CD14-positive monocyte (primary cell): ENCODE measurements around the gene ARMC5. TPM values are rescaled to one million over a fixed set of nuclear protein-coding genes. Genes with fewer than 3 reads are reported as not detected.

Experiments
- DNase-seq, 3 donors: peaks; one replicate each; pipeline ENCODE4 v3.0.0-alpha.2; 2011 to 2022
- H2AFZ ChIP-seq: 2 replicates; pipeline ENCODE4 v1.6.0; 2012; ENCODE audit warnings: mild to moderate bottlenecking, low read depth, low read length, inconsistent platforms; ENCODE audit not compliant: insufficient read depth, poor library complexity, severe bottlenecking
- H3K27ac ChIP-seq, 2 donors: 1 replicate in 1 of 2; 2 replicates in 1 of 2; pipeline ENCODE4 v1.5.1; 2012 to 2013; ENCODE audit warnings: low read length in 2 of 2, control low read depth in 1 of 2, inconsistent platforms in 1 of 2, low read depth in 1 of 2, mild to moderate bottlenecking in 1 of 2
- H3K27me3 ChIP-seq, 2 donors: one replicate each; pipeline versions ENCODE4 v1.6.0 to v1.6.1; 2011 to 2013; ENCODE audit warnings: low read length in 2 of 2; ENCODE audit not compliant: control insufficient read depth in 2 of 2, insufficient read depth in 2 of 2
- H3K36me3 ChIP-seq, 2 donors: replicated peaks in 1 of 2; 1 replicate in 1 of 2; 2 replicates in 1 of 2; pipeline versions ENCODE4 v1.5.1 to v1.6.1; 2012 to 2013; ENCODE audit warnings: low read length in 2 of 2, control low read depth in 1 of 2, inconsistent platforms in 1 of 2, mild to moderate bottlenecking in 1 of 2; ENCODE audit not compliant: insufficient read depth in 2 of 2, control insufficient read depth in 1 of 2
- H3K4me1 ChIP-seq, 2 donors: 1 replicate in 1 of 2; 2 replicates in 1 of 2; pipeline versions ENCODE4 v1.5.1 to v1.6.1; 2012 to 2013; ENCODE audit warnings: low read length in 2 of 2, control low read depth in 1 of 2, inconsistent platforms in 1 of 2, mild to moderate bottlenecking in 1 of 2, moderate library complexity in 1 of 2; ENCODE audit not compliant: insufficient read depth in 2 of 2, control insufficient read depth in 1 of 2
- H3K4me2 ChIP-seq: replicated peaks from 2 replicates; pipeline ENCODE3; 2012; ENCODE audit warnings: low read length, moderate library complexity, mild to moderate bottlenecking; ENCODE audit not compliant: poor library complexity, severe bottlenecking; ENCODE audit errors: extremely low read depth
- H3K4me3 ChIP-seq, 3 experiments: fragments of 200-600 bp in 1 of 3; sonication (generic) in 1 of 3; replicated peaks in 1 of 3; 1 replicate in 2 of 3; 2 replicates in 1 of 3; pipeline ENCODE4 v1.5.1; 2011 to 2013; ENCODE audit warnings: low read length in 3 of 3, mild to moderate bottlenecking in 3 of 3, control low read depth in 2 of 3, low read depth in 2 of 3, inconsistent platforms in 1 of 3, moderate library complexity in 1 of 3
- H3K79me2 ChIP-seq: 2 replicates; pipeline ENCODE4 v1.6.0; 2012; ENCODE audit warnings: mild to moderate bottlenecking, control low read depth, inconsistent platforms, low read length, moderate library complexity; ENCODE audit not compliant: insufficient read depth
- H3K9ac ChIP-seq: 2 replicates; pipeline ENCODE4 v1.6.0; 2017; ENCODE audit warnings: low read length, mild to moderate bottlenecking; ENCODE audit not compliant: insufficient read depth, poor library complexity, severe bottlenecking
- H3K9me3 ChIP-seq, 2 donors: replicated peaks in 1 of 2; 1 replicate in 1 of 2; 2 replicates in 1 of 2; pipeline versions ENCODE4 v1.5.1 to v1.6.1; 2012 to 2013; ENCODE audit warnings: low read length in 2 of 2, control low read depth in 1 of 2; ENCODE audit not compliant: control insufficient read depth in 1 of 2, insufficient read depth in 1 of 2
- H4K20me1 ChIP-seq: 2 replicates; pipeline ENCODE4 v1.6.0; 2012; ENCODE audit warnings: mild to moderate bottlenecking, low read length, control low read depth, moderate library complexity; ENCODE audit not compliant: insufficient read depth
- H3K27ac Mint-ChIP-seq, 7 donors: one replicate each; pipeline ENCODE4 v1.8.0; 2020; ENCODE audit warnings: mild to moderate bottlenecking in 7 of 7, mixed read lengths in 7 of 7, moderate library complexity in 6 of 7, inconsistent platforms in 2 of 7
- H3K27me3 Mint-ChIP-seq, 3 donors: one replicate each; pipeline ENCODE4 v1.8.0; 2021 to 2022; ENCODE audit warnings: low read depth in 3 of 3, mild to moderate bottlenecking in 3 of 3, mixed read lengths in 3 of 3, moderate library complexity in 3 of 3, inconsistent platforms in 1 of 3
- H3K36me3 Mint-ChIP-seq, 2 donors: one replicate each; pipeline ENCODE4 v1.8.0; 2020; ENCODE audit warnings: mixed read lengths in 2 of 2, inconsistent platforms in 1 of 2, mild to moderate bottlenecking in 1 of 2
- H3K4me1 Mint-ChIP-seq: one replicate; pipeline ENCODE4 v1.8.0; 2020; ENCODE audit warnings: mild to moderate bottlenecking, mixed read lengths
- H3K4me3 Mint-ChIP-seq, 2 donors: one replicate each; pipeline ENCODE4 v1.8.0; 2020; ENCODE audit warnings: mild to moderate bottlenecking in 2 of 2, mixed read lengths in 2 of 2, moderate library complexity in 1 of 2
- H3K9me3 Mint-ChIP-seq, 7 donors: one replicate each; pipeline ENCODE4 v1.8.0; 2020 to 2022; ENCODE audit warnings: mixed read lengths in 7 of 7, mild to moderate bottlenecking in 6 of 7, moderate library complexity in 6 of 7, inconsistent platforms in 2 of 7
- WGBS: methylation state at CpG from one replicate; pipeline ENCODE4 v1.1.5; 2013; ENCODE audit warnings: missing lambda C conversion rate; ENCODE audit not compliant: insufficient coverage; 5-methylcytosine and 5-hydroxymethylcytosine counted together
- intact Hi-C, 2 donors: fragments of 100-400 bp; cut with micrococcal nuclease; formaldehyde crosslinking; loops; one replicate each; pipeline versions ENCODE4 v1.15.0 to v1.15.1; 2023
- polyA plus RNA-seq, 3 donors: library from polyadenylated mRNA; depleted of rRNA in 1 of 3; unstranded in 2 of 3; stranded (reverse) in 1 of 3; fragments of 300-500 nt in 2 of 3; fragments of >200 nt in 1 of 3; fragmentation: Illumina TruSeq in 2 of 3; gene quantifications; 1 replicate in 2 of 3; 2 replicates in 1 of 3; pipeline ENCODE4 v1.2.3, GENCODE V29; 2012 to 2021
- TF ChIP-seq, protein P1 (sequence below): fragments of 200-600 bp; IDR thresholded peaks from one replicate; pipeline ENCODE4 v1.8.0; 2022; ENCODE audit warnings: antibody characterized with exemption, mild to moderate bottlenecking

ARMC5 gene
- polyA plus RNA-seq, 3 donors: 2.9 to 9.3 (median 4.2) TPM

DNA sequence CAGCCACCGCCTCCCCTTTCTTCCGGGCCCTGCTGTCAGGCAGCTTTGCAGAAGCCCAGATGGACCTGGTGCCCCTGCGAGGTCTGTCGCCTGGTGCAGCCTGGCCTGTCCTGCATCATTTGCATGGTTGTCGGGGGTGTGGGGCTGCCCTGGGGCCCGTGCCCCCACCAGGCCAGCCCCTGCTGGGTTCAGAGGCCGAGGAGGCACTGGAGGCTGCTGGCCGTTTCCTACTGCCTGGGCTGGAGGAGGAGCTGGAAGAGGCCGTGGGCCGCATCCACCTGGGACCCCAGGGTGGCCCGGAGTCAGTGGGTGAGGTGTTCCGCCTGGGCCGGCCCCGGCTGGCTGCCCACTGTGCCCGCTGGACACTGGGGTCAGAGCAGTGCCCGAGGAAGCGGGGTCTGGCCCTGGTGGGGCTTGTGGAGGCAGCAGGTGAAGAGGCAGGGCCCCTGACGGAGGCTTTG is 7.1 kb downstream of the ARMC5 start:
- H3K4me1 Mint-ChIP-seq: peaks cover 19% of the 10 kb centered on the region
- peaks cover 6 to 8% (median 8%) of the 10 kb centered on the region in 3 donors for H3K27me3 Mint-ChIP-seq
- no peak for DNase-seq
- no peaks in the 10 kb centered on the region for H4K20me1 ChIP-seq
- H3K27ac Mint-ChIP-seq: peak overlapping the region in 1 of 7 donors; percentile 25
- H3K9ac ChIP-seq: no peak overlapping the region
- peak overlapping the region; percentile 47 to 80 for H3K4me3 Mint-ChIP-seq
- H3K79me2 ChIP-seq: no peaks in the 10 kb centered on the region
- H3K4me1 ChIP-seq: peaks cover 0 to under 1% of the 10 kb centered on the region in 2 donors
- TF ChIP-seq, protein P1, sequence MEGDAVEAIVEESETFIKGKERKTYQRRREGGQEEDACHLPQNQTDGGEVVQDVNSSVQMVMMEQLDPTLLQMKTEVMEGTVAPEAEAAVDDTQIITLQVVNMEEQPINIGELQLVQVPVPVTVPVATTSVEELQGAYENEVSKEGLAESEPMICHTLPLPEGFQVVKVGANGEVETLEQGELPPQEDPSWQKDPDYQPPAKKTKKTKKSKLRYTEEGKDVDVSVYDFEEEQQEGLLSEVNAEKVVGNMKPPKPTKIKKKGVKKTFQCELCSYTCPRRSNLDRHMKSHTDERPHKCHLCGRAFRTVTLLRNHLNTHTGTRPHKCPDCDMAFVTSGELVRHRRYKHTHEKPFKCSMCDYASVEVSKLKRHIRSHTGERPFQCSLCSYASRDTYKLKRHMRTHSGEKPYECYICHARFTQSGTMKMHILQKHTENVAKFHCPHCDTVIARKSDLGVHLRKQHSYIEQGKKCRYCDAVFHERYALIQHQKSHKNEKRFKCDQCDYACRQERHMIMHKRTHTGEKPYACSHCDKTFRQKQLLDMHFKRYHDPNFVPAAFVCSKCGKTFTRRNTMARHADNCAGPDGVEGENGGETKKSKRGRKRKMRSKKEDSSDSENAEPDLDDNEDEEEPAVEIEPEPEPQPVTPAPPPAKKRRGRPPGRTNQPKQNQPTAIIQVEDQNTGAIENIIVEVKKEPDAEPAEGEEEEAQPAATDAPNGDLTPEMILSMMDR: no peak
- H3K9me3 ChIP-seq: no peaks in the 10 kb centered on the region
- H3K36me3 Mint-ChIP-seq: peaks cover 49 to 60% of the 10 kb centered on the region in 2 donors
- H3K9me3 Mint-ChIP-seq: peaks cover 0 to 2% (median 0%) of the 10 kb centered on the region in 7 donors
- no peak overlapping the region for H2AFZ ChIP-seq
- H3K4me3 ChIP-seq: no peak overlapping the region
- 84% methylated on average over 17 of the region's 18 CpGs for WGBS
- H3K4me2 ChIP-seq: no peak overlapping the region
- intact Hi-C loops: no loop called here
- H3K27ac ChIP-seq: no peak overlapping the region
- H3K36me3 ChIP-seq: peaks cover 34 to 60% of the 10 kb centered on the region in 2 donors
- H3K27me3 ChIP-seq: peaks cover 0 to 4% of the 10 kb centered on the region in 2 donors

DNA sequence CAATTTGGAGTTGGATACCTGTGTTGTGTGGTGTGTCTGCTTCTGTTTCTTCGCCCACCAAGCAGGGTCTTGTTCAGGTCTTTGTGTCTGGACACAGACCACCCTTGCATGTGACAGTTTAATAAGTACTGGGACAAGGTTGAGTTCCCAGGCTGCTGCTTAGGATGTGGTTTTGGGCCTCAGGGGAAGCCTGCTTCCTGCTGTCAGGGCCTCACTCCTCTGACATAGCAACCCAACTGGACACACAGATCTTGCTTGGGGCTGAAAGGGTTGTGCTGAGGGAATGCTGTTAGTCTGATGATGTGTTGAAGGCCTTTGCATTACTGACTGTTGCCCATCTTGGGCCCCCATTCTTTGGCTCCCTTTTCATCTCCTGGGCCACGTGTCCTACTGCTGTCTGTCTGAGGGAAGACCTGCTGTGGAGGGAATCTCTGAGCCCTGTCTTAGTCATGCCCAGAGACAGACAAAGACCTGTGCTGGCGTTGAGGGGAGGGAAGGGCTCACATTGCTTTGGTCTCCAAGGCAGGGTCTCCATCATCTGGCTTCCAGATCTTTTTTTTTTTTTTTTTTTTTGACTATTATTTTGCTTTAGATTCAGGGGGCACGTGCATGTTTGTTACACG is 8.0 kb downstream of the ARMC5 start:
- H3K27me3 ChIP-seq: peaks cover 0 to 10% of the 10 kb centered on the region in 2 donors
- Mint-ChIP-seq H3K4me3 (no peak overlapping the region), H3K27ac (peak overlapping the region in 1 of 7 donors; percentile 42), H3K9me3 (peaks cover 0 to 6% (median 0%) of the 10 kb centered on the region in 7 donors), H3K27me3 (peaks cover 6 to 15% (median 14%) of the 10 kb centered on the region in 3 donors), H3K36me3 (peaks cover 43 to 53% of the 10 kb centered on the region in 2 donors), H3K4me1 (peaks cover 25% of the 10 kb centered on the region)
- DNase-seq: no peak
- H3K4me3 ChIP-seq: no peak overlapping the region
- H3K79me2 ChIP-seq: no peaks in the 10 kb centered on the region
- no peaks in the 10 kb centered on the region for H4K20me1 ChIP-seq
- no peak overlapping the region for H3K27ac ChIP-seq
- intact Hi-C loops: no loop called here
- TF ChIP-seq, protein P1: no peak
- H3K9ac ChIP-seq: no peak overlapping the region
- H3K36me3 ChIP-seq: peaks cover 29 to 53% of the 10 kb centered on the region in 2 donors
- H3K4me1 ChIP-seq: peaks cover 6 to 8% of the 10 kb centered on the region in 2 donors
- H3K4me2 ChIP-seq: no peak overlapping the region
- H3K9me3 ChIP-seq: no peaks in the 10 kb centered on the region
- H2AFZ ChIP-seq: no peak overlapping the region
- 33% methylated on average over 1 of the region's 5 CpGs for WGBS
